Measurements from ENCODE around the gene SORCS2. TPM values are rescaled to one million over a fixed set of nuclear protein-coding genes. Genes with fewer than 3 reads are reported as not detected.

The SORCS2 gene
- total and polyA plus RNA-seq, 2 of the 4 experiments (the other 2 are of a cell fraction) = 0.36 to 0.62 TPM

GRCh38 chr4:7354927-7355326 is 162.6 kb downstream of the SORCS2 start:
- no peak overlapping the region for H2BK5ac ChIP-seq (ENCODE audit: low read depth, low read length, poor library complexity, severe bottlenecking)
- no peak overlapping the region for H4K8ac ChIP-seq (ENCODE audit: low read depth in 2 of 2, low read length in 2 of 2)
- no peak overlapping the region for H3K27ac ChIP-seq (ENCODE audit: insufficient read depth, low read length)
- no peak overlapping the region for H2BK120ac ChIP-seq (ENCODE audit: low read depth, low read length)
- no peaks in the 10 kb centered on the region; the same call in 1 of the 2 replicates for H4K20me1 ChIP-seq (ENCODE audit: insufficient read depth, low read length)
- no TSS peak for BruUV-seq (replicated peaks)
- H3K36me3 ChIP-seq (ENCODE audit: control insufficient read depth, insufficient read depth, low read length) = no peaks in the 10 kb centered on the region
- peaks cover 27% of the 10 kb centered on the region for H3K27me3 ChIP-seq (ENCODE audit: control insufficient read depth, insufficient read depth, low read length)
- in situ Hi-C loops (cut with MboI; ENCODE audit: low sequenced_read_pairs) (no loop called here), intact Hi-C loops (cut with micrococcal nuclease) (no loop called here), dilution Hi-C loops (cut with HindIII; ENCODE audit: low sequenced_read_pairs, unreplicated experiment) (no loop called here)
- H3K18ac ChIP-seq (ENCODE audit: low read depth, low read length) = no peak overlapping the region
- H3K23ac ChIP-seq (ENCODE audit: low read depth, low read length) = no peak overlapping the region
- H3K9me3 ChIP-seq (ENCODE audit: control insufficient read depth, insufficient read depth, low read length) = no peaks in the 10 kb centered on the region
- no peak overlapping the region for H2AK9ac ChIP-seq (replicated peaks; ENCODE audit: low read depth, low read length, poor library complexity)
- no peak overlapping the region for H3K4me3 ChIP-seq (ENCODE audit: insufficient read depth, low read depth, low read length)
- ATAC-seq (ENCODE audit: low read depth) = peak; percentile 61
- H3K9me1 ChIP-seq (ENCODE audit: insufficient read depth, low read length) = no peaks in the 10 kb centered on the region
- H4K5ac ChIP-seq (ENCODE audit: low read depth, low read length) = no peak overlapping the region
- no peak overlapping the region for H4K91ac ChIP-seq (ENCODE audit: insufficient read depth, low read depth, low read length)
- H2BK20ac ChIP-seq (ENCODE audit: low read depth, low read length) = no peak overlapping the region
- no peak overlapping the region for H3K4me2 ChIP-seq (ENCODE audit: low read depth, low read length)
- no peak overlapping the region for H3K4ac ChIP-seq (ENCODE audit: low read depth, low read length)
- TF ChIP-seq CHD1 (IDR thresholded peaks at IDR 0.05; ENCODE audit: low read depth, low read length) (no peak), USF2 (IDR thresholded peaks at IDR 0.05; ENCODE audit: low read depth, low read length) (no peak), POLR2A (IDR thresholded peaks at IDR 0.05; ENCODE audit: low read depth, low read length) (no peak), BHLHE40 (IDR thresholded peaks at IDR 0.05; ENCODE audit: low read depth, low read length) (no peak), MAZ (IDR thresholded peaks at IDR 0.05; ENCODE audit: borderline replicate concordance, low read depth, low read length) (no peak), RCOR1 (IDR thresholded peaks at IDR 0.05; ENCODE audit: insufficient replicate concordance, low read length) (no peak)
- TF ChIP-seq, protein P1, sequence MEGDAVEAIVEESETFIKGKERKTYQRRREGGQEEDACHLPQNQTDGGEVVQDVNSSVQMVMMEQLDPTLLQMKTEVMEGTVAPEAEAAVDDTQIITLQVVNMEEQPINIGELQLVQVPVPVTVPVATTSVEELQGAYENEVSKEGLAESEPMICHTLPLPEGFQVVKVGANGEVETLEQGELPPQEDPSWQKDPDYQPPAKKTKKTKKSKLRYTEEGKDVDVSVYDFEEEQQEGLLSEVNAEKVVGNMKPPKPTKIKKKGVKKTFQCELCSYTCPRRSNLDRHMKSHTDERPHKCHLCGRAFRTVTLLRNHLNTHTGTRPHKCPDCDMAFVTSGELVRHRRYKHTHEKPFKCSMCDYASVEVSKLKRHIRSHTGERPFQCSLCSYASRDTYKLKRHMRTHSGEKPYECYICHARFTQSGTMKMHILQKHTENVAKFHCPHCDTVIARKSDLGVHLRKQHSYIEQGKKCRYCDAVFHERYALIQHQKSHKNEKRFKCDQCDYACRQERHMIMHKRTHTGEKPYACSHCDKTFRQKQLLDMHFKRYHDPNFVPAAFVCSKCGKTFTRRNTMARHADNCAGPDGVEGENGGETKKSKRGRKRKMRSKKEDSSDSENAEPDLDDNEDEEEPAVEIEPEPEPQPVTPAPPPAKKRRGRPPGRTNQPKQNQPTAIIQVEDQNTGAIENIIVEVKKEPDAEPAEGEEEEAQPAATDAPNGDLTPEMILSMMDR (conservative IDR thresholded peaks at IDR 0.05; ENCODE audit: low read depth, low read length) = no peak
- H3K14ac ChIP-seq (replicated peaks; ENCODE audit: low read depth, low read length) = no peak overlapping the region
- 8% methylated on average over 4 of the region's 5 CpGs; no CpG with 5 or more reads in 1 of the 2 experiments for WGBS, 2 experiments (ENCODE audit: extremely low coverage in 2 of 2, insufficient read length in 1 of 2)
- CTCF ChIA-PET = no interaction called here
- DNase-seq = peak; percentile 42
- H3K4me1 ChIP-seq (ENCODE audit: control insufficient read depth, insufficient read depth, low read length) = 0 out of 2 replicates have a peak, but pooled peaks cover 2% of the 10 kb centered on the region
- no peak overlapping the region for H3K9ac ChIP-seq (ENCODE audit: low read depth, low read length)
- no peak overlapping the region for H2BK15ac ChIP-seq (ENCODE audit: low read depth, low read length)
- no peak overlapping the region for H3K56ac ChIP-seq (ENCODE audit: extremely low read depth, insufficient read depth, low read length)
- no peaks in the 10 kb centered on the region for H3K79me1 ChIP-seq (ENCODE audit: low read depth in 1 of 2, low read length in 2 of 2)
- no peak overlapping the region for H2AK5ac ChIP-seq (ENCODE audit: low read depth, low read length)
- H2AFZ ChIP-seq (replicated peaks; ENCODE audit: low read length, poor library complexity) = peak overlapping the region; percentile 5
- POLR2A ChIA-PET (ENCODE audit: unreplicated experiment) = no interaction called here
